ENCODE results near the gene CA11. TPM values are rescaled to one million over a fixed set of nuclear protein-coding genes. Genes with fewer than 3 reads are reported as not detected.

Gene CA11
- total and polyA plus RNA-seq, 9 of the 15 experiments (the other 6 are each of a cell fraction or from before 2014, with no cell fraction given): 2.9 to 19.9 (median 8.3) TPM

- no peaks in the 10 kb centered on the region for H3K79me2 ChIP-seq (ENCODE audit: control insufficient read depth, insufficient read depth, low read length)
- no peaks in the 10 kb centered on the region for H3K27me3 ChIP-seq (ENCODE audit: control insufficient read depth in 2 of 2, insufficient read depth in 2 of 2, low read length in 2 of 2)
- no peaks in the 10 kb centered on the region for H3K36me3 ChIP-seq (ENCODE audit: control insufficient read depth, insufficient read depth, low read length)
- ChIA-PET CTCF (ENCODE audit: low intra/inter-chr PET ratio) (no interaction called here), POLR2A (interaction anchor here (0.6 to 6.1 kb wide), 3 partner anchors 11 to 27 kb away, joined by 3 to 85 read pairs (median 8); partner anchors contain the start of genes RPL18 and SPHK2)
- in situ Hi-C loops (cut with MboI) (no loop called here), intact Hi-C loops (cut with micrococcal nuclease) (no loop called here)
- BruUV-seq (replicated peaks): no TSS peak
- H3K9ac ChIP-seq (ENCODE audit: insufficient read depth in 1 of 2, low read depth in 2 of 2, low read length in 2 of 2): peak within 1 kb of the TSS in 1 of 2 experiments; percentile 42; a peak in 2 of 4 replicates
- H4K20me1 ChIP-seq (replicated peaks; ENCODE audit: control insufficient read depth, insufficient read depth, low read length): no peaks in the 10 kb centered on the region; the same call in 1 of the 2 replicates
- no peak within 1 kb of the TSS for H3K4me2 ChIP-seq (ENCODE audit: insufficient read depth, low read length)
- H3K9me1 ChIP-seq (ENCODE audit: control insufficient read depth, insufficient read depth, low read length): no peaks in the 10 kb centered on the region
- DNase-seq (ENCODE audit: extremely low read depth in 1 of 4, low spot score in 3 of 4) (no peak), ATAC-seq (no peak), FAIRE-seq (no peak)
- no peak within 1 kb of the TSS for H2AFZ ChIP-seq (ENCODE audit: low read depth, low read length)
- no peaks in the 10 kb centered on the region for H3K9me3 ChIP-seq (replicated peaks; ENCODE audit: control insufficient read depth, insufficient read depth, low read depth, low read length)
- TF ChIP-seq RBM25 (IDR thresholded peaks at IDR 0.05; ENCODE audit: low read depth, low read length, severe bottlenecking) (peak; percentile 16), ZBTB11 (CRISPR knock-in tag; IDR thresholded peaks at IDR 0.05) (no peak)
- TF ChIP-seq, protein P1, sequence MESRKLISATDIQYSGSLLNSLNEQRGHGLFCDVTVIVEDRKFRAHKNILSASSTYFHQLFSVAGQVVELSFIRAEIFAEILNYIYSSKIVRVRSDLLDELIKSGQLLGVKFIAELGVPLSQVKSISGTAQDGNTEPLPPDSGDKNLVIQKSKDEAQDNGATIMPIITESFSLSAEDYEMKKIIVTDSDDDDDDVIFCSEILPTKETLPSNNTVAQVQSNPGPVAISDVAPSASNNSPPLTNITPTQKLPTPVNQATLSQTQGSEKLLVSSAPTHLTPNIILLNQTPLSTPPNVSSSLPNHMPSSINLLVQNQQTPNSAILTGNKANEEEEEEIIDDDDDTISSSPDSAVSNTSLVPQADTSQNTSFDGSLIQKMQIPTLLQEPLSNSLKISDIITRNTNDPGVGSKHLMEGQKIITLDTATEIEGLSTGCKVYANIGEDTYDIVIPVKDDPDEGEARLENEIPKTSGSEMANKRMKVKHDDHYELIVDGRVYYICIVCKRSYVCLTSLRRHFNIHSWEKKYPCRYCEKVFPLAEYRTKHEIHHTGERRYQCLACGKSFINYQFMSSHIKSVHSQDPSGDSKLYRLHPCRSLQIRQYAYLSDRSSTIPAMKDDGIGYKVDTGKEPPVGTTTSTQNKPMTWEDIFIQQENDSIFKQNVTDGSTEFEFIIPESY (CRISPR knock-in tag; IDR thresholded peaks at IDR 0.05): 0 out of 2 replicates have a peak, but pooled peaks have one; percentile 26
- WGBS (ENCODE audit: insufficient coverage, low coverage, missing lambda C conversion rate): 52% methylated on average over 37 of the region's 39 CpGs
- no peak within 1 kb of the TSS for H3K4me3 ChIP-seq
- H3K27ac ChIP-seq (ENCODE audit: extremely low read depth, low read depth, low read length): no peak within 1 kb of the TSS
- peaks cover 0 to 31% of the 10 kb centered on the region in 2 experiments; a peak in 2 of 5 replicates for H3K4me1 ChIP-seq (replicated peaks in 1 of 2; ENCODE audit: control insufficient read depth in 2 of 2, insufficient read depth in 2 of 2, low read length in 2 of 2)
These were observed 39.3 kb downstream of the CA11 start, which contains the start of gene SPACA4 for GRCh38 chr19:48606463-48607358. Gene SPACA4, plus strand, starts transcription at chr19:48606742. Its CDS starts 237 bp downstream, at chr19:48606979.

Data from K562 (cell line).